Inferior parietal cortex (tissue), 1 donor: ENCODE measurements around the gene CD163L1.
"Not testable (repeated sequence)": the region's sequence is repeated elsewhere in the genome, so short reads cannot be mapped to it uniquely, and the experiment has no call there.

Source experiments
- DNase-seq: peaks from one replicate; pipeline ENCODE4 v3.0.0-alpha.2; 2016; ENCODE audit errors: extremely low spot score

Gene CD163L1

DNA sequence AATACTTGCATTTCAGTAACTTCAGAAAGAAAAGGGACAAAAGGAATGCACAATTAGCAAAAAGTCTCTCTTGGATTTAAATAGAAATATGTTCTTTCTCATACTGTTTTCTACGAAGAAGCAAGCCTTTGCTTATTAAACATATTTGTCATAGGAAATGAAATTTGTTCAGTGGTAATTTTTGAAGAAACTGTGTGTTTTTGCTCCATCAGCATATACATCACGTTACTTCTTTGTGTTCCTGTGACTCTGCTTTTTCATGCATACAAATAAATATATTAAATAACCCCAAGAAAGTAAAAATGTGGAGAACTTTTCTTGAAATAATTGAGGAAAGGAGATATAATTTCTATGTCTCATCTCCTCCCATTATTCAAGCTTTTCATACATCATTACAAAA is 39.7 kb downstream of the CD163L1 start:
- DNase-seq: no peak

DNA sequence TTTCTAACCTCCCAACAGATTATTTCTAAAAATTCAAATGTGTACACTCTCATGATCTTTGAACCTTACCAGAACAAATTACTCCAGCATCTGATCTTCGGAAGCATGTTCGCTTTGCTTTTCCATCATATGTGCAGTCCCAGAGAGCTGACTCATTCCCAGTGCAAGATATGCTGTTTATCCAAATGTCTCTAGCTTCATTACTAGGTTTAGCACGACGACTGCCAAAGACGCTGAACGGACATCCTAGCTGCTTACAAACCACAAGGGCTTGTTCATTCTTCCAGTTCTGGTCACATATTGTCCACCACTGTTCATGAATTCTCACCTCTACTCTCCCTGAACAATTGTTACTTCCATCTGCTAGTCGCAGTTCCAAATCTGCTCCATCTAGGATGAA is 40.5 kb downstream of the CD163L1 start:
- DNase-seq: no peak

DNA sequence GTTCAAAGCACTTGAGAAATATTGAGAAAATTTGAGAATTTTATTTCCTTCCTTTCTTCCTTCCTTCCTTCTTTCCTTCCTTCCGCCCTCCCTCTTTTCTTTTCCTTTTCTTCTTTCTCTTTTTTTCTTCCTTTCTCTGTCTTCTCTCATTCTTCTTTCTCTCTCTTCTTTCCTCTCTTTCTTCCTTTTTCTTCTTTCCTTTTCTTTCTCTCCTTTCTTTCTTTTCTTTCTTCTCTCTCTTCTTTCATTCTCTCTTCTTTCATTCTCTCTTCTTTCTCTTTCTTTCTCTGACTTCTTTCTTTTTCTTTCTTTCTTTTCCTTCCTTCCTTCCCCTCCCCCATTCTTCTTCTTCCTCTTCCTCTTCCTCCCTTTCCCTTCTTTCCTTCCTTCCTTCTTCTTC is 44.9 kb downstream of the CD163L1 start:
- no peak for DNase-seq

DNA sequence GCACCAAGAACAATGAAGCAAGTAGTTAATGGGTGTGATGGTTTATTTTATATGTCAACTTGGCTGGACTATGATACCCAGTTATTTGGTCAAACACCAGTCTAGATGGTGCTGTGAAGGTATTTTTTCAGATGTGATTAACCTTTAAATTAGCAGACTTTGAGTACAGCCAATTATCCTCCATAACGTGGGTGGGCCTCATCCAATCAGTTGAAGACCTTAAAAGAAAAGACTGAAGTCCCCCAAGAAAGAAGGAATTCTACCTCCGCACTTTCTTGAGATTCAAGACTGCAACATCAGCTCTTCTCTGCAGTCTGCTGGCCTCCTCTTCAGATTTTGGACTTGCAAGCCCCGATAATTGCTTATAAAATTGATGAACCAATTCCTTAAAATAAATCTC is 47.5 kb downstream of the CD163L1 start:
- no peak for DNase-seq

DNA sequence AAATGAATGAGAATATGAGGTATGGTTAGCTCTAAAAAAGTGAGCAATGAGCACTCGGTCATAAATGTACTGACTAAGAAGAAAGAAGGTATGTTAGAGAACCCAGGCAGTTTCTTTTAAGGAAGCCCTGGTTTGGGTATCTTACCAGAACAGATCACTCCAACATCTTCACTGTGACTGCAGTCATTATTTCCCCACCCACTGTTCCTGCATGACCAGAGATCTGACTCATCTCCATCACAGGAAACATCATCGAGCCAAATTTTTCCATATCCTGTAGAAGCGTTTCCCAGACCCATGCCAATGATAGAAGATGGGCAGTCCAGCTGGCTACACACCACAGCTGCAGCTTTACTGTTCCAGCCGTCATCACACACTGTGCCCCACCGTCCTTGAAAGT is 48.0 kb downstream of the CD163L1 start:
- no peak for DNase-seq

DNA sequence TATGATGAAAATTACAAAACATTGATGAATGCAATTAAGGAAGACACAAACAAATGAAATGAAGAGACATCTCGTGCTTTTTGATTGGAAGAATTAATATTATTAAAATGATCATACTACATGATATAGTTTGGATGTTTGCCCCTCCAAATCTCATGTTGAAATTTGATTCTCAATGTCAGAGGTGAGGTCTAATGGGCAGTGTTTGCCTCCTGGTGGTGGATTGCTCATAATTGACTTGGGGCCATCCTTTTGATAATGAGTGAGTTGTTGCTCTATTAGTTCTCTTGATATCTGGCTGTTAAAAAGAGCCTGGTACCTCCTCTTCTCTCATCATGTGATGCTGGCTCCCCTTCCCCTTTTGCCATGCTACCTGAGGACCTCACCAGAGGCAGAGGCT is 56.7 kb downstream of the CD163L1 start:
- no peak for DNase-seq

DNA sequence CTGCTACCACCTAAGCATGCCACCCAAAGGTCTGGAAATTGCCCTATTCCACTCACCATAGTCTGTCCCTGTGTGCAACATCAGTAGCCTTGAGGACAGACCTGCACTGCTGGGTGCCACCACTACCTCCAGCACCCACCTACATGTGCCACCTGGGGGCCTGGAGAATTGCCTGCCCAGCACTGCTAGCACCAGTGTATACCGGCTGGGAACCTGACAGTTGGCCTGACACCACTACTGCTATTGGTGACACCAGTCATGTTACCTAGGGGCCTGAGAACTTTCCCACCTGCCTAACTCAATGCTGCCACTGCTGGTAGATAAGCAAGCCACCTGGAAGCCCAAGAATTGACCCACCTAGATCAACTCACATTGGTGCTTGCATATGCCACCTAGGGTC is 60.8 kb downstream of the CD163L1 start:
- DNase-seq: no peak

DNA sequence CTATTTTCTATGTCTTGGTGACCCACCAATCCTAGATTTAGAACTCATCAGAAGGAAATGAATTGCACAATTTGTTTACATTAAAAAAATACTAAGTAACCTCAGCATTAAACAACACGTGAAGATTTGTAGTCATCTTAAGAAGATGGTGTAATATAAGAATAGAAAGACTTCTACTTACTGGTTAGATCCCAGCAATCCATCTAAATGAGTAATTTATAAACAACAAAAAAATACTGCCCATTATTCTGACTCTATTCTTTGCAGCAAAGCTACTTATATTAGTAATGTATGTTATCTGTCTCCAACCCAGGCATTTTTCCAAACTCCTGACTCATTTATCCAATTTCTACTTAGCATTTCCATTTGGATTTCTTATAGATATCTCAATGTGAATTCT is 67.8 kb downstream of the CD163L1 start:
- no peak for DNase-seq

DNA sequence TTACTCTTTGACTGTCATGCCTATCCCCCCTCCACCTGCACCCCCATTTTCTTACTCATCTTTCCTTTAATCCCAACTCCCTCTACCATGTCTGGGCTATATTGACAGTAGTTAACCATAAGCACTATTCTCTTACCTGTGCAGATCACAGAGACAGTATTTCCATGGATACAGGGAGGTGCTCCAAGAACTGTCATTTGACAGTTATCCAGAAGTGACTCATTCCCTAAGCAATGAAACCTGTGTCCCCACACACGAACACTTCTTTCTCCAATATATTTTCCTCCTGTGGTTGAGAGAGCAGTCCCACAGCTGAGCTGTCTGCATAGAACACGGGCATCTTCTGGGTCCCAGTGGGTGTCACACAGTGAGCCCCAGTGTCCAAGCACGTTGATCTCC is 68.8 kb downstream of the CD163L1 start:
- no peak for DNase-seq

DNA sequence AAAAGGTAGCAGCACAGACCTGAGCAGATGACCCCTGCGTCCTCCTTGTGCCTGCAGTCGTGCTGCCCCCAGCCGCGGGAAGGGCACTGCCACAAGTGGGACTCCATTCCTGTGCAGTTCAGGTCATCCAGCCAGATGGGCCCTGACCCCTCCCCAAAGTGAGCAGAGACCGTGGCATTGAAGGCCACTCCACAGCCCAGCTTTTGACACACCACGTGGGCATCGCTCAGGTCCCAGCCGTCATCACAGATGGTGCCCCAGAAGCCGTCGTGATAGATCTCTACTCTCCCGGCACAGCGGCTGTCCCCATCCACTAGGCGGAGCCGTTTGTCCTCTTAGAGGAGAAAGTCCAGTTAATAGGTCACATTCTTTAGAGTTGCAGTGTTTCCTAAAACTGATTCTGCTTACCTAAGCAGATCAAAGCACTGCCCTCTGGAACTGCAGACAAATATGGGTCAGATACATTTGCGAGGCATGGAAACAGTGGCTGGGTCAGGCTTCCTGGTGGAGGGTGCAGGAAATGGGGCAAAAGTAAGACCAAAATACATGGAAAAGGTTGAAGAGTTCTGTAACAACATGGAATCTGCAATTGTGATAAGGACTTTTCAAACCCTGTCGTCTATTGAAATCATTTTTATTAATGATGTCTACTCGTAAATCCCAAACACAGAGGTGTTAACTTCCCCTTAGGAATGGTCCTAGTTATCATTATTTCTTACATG is 69.4 kb downstream of the CD163L1 start:
- DNase-seq: no peak

DNA sequence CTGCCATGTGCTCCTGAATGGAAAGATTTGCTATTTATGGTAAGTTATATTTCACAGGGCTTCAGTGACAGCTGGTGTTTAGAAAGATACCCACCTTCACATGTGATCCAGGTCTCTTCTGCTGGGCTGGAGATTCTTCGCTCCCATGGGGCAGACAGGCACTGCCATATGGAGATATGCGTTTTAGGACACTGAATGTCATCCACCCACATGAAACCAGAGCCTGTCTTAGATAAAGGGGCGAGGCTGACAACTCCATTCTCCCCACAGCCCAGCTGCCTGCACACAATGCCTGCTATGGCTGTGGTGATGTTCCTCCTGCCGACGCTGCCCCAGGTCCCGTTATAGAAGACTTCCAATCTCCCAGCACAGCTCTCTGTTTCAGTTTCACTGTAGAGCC is 70.7 kb downstream of the CD163L1 start:
- DNase-seq: peak; percentile 55

DNA sequence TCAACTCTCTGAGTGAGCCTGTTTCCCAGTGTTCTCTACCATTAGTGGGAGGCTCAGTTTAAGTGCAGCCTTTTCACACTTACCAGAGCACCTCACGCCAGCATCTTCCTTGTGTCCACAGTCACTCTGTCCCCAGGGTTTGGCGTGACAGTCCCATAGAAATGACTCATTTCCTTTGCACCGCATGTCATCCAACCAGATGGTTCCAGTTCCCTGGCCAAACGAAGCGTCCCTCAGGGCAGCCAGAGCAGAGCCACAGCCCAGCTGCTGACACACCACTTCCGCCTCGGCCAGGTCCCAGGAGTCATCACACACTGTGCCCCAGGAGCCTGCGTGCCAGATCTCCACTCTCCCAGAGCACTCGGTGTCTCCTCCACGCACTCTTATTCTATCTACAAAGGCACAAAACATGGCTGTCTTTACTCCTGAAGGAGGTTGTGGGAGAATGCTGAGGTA is 74.7 kb downstream of the CD163L1 start:
- DNase-seq: no peak

DNA sequence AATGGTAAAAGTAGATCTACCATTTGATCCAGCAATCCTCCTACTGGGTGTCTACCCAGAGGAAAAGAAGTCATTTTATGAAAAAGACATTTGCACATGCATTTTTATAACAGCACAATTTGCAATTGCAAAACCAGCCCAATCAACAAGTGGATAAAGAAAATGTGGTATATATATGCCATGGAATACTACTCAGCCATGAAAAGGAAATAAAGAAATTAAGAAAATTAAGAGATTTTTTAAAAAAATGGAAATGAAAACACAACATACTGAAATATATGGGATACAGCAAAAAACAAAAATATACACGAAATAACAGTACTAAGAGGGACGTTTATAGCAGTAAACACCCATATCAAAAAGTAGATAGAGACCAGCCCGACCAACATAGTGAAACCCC is 81.2 kb downstream of the CD163L1 start:
- DNase-seq: no peak

DNA sequence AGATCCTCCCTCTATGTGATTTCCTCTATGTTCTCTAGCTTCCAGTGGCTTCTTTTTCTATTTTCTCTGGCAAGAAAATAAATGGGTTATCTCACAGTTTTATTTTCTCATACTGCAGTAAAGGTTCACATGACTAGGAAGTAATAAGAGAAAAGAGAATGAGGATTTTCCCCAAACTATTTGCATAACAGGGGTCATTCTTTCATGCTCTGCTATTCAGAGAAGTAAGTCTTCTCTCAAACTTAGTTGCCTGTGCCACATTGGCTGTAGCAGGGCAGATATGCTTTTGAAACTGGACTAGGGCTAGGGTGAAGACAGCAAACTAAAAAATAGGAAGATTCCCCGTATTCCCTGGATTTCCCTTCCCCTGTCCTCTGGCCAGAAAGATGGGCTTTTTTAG is 82.7 kb downstream of the CD163L1 start:
- DNase-seq: no peak

DNA sequence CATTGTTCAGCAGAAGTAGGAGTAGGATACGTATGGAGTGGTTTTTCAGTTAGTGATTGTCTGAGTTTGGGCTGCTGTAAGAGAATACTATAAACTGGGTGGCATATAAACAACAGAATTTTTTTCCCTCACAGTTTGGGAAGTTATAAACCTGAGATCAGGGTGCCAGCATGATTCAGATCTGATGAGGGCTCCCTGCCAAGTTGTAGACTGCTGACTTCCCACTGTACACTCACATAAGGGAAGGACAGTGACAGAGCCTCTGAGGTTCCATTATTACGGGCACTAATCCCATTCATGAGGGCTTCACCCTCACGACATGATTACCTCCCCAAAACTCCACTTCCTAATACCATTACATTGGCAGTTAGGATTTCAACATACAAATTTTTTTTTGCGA is 89.4 kb downstream of the CD163L1 start:
- no peak for DNase-seq

DNA sequence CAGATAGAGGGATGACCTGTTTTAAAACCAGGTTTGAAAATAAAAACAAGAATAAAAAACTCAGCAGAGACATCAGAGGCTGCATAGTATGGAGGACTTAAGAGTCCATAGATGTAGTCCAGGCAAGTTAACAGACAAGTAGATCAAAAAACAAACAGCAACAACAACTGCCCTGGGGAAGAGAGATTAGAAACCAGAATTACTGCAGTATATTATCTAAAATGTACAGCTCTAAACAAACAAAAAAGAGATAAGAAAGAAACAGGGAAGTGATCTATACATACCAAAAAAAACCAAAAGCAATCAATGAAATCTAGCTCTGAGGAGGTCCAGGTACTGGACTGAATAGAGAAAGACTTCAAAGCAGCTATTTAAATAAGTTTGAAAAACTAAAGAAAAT is 91.3 kb downstream of the CD163L1 start:
- DNase-seq: no peak

DNA sequence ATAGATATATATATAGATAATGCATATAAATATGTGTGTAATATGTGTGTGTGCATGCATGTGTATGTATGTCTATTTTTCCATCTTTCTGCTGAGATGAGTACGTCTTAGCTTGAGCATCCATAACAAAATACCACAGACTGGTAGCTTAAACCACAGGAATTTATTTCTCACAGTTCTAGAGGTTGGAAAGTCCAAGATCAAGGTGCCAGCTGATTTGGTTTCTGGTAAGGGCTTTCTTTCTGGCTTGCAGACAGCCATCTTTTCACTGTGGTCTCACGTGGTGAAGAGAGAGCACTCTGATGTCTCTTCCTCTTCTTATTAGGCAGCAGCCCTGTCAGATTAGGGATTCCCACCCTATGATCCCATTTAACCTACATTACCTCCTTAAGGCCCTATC is 92.8 kb downstream of the CD163L1 start:
- DNase-seq: no peak

DNA sequence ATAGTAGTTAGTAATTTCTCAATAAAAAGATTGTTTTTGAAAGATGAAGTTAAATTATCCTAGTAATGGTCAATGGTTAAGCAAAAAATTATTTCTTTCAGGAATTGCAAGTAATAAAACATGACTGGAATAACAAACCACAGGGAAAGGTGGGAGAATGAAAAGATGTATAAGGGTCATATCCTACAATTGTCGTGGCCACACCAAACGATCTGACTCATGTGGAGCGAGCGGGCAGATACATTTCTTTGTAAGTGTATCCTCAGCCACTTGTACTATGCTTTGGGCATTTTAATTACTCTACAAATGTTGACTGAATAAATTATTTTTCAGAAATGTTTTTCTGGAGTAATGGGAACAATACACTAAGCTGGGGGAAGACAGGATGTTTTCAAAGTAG is 94.5 kb downstream of the CD163L1 start:
- no peak for DNase-seq

DNA sequence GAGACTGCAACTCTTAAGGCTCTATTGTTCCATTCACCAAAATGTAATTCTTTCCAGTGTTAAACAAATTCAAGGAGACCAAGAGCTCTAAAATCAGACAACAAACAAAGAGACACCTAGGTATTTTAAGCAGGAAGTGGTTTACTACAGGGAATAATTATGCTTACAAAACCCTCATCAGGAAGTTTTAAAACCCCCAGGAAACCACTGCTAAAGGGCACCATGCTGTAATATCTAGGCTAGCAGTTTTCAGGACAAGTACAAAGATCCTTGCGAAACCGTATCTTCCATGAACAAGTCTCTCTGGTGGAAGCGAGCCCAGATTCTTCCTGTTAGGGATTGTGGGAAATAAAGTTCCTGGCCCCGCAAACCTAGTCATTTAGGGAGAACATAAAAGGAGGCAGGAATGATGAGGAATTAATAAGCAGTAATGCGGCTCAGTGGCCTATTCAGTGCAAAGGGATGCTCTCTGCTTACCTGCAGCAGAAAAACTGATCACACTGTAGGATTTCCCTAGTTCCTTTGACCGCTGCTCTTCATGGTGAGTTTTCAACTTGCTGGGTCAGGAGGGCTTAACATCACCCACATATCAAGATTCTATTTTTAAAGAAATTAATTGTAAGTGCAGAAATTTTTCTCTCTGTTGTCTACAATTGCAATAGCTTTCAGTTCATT is 97.3 kb downstream of the CD163L1 start:
- DNase-seq: no peak

DNA sequence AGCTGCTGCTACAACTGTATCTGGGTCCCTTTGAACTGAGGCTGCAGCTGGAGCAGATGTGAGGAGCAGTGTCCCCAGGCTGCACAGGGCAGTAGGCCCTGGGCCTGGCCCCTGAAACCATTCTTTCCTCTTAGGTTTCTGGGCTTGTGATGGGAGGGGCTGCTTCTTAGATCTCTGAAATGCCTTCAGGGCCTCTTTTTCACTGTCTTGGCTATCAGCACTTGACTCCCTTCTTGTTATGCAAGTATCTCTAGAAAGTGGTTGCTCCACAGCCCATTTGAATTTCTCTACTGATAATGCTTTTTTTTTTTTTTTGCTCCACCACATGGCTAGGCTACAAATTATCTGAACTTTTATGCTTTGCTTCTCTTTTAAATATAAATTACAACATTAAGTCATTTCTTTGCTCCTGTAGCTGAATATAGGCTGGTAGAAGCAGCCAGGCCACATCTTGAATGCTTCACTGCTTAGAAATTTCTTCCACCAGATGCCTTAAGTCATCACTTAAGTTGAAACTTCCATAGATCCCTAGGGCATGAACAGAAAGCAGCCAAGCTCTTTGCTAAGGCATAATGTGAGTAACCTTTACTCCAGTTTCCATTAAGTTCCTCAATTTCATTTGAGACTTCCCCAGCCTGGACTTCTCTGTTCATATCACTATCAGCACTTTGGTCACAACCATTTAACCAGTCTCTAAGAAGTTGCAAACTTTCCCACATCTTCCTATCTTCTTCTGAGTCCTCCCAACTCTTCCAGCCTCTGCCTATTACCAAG is 98.9 kb downstream of the CD163L1 start:
- no peak for DNase-seq

DNA sequence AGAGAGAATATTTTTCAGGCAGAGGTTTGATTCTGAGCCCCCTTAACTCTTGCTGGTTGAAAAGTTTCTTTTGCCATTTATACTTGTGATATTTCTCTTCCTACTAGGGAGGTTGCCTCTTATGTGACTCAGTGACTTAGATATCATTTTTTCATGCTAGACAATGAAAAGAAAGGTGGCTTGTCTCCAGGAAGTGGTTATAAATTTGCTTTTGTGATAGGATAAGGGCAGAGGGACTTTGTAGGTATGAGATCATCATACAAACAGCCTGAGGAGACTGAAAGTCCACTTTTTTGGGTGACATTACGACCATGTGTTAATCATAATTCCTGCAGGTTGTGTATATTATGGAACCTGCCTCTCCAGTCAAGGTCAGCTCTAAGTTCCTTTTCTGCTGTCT is 104.3 kb downstream of the CD163L1 start:
- no peak for DNase-seq

DNA sequence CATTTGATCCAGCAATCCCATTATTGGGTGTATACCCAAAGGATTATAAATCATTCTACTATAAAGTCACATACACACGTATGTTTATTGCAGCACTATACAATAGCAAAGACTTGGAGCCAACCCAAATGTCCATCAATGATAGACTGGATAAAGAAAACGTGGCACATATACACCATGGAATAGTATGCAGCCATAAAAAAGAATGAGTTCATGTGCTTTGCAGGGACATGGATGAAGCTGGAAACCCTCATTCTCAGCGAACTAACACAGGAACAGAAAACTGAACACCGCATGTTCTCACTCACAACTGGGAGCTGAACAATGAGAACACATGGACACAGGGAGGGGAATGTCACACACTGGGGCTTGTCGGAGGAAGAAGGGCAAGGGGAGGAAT is 106.2 kb downstream of the CD163L1 start:
- DNase-seq: not testable (repeated sequence)

DNA sequence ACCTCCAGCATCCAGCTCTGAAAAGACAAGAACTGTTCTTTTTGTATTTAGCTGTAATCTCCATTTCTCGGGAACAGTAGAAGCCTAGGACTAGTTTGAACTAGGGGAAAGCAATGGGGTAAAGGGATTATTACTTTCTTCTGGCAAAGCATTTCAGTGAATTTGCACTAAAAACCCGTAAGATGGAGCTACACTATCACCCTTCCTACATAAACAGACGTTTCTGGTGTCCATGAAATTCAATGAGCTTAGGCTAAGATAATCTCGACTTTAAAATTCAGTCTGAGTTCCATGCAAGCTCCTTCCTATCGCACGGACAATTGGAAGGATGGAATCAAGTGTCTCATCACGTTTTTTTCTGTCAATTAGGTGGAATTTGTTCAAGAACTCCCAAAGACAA is 116.0 kb downstream of the CD163L1 start:
- DNase-seq: no peak
